ENCODE results near the gene LRIG2. TPM values are rescaled to one million over a fixed set of nuclear protein-coding genes. Genes with fewer than 3 reads are reported as not detected.

The LRIG2 gene
- total and polyA plus RNA-seq, 2 of the 4 experiments (the other 2 are of a cell fraction) = 4.3 to 9.0 TPM

DNA sequence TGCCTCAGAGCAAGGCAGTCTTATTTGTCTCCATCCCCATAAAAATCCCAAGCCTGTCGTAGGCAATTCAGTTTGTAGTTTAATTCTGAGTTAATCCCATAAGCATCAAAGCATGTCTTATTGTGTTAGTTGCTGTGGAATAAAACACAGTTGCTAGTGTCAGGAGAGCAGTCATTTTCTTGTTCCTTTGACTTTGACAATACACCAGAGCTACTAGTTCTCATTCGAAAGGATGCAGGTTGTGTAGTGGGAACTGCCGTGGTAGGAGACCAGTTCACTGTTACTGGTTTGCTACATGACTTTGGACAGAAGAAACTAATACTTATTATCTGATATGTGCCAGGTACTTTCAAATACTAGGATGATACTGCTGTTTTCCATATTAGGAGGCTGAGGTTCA is 23.5 kb downstream of the LRIG2 start:
- Histone ChIP-seq H3K4me3 (ENCODE audit: insufficient read depth, low read depth, low read length) (no peak overlapping the region), H3K79me1 (ENCODE audit: low read depth in 1 of 2, low read length in 2 of 2) (peaks cover 5 to 18% of the 10 kb centered on the region in 2 experiments), H3K56ac (ENCODE audit: extremely low read depth, insufficient read depth, low read length) (no peak overlapping the region), H2BK5ac (ENCODE audit: low read depth, low read length, poor library complexity, severe bottlenecking) (no peak overlapping the region), H2BK20ac (ENCODE audit: low read depth, low read length) (no peak overlapping the region), H3K14ac (replicated peaks; ENCODE audit: low read depth, low read length) (no peak overlapping the region; the same call in 1 of the 2 replicates), H4K8ac (ENCODE audit: low read depth in 2 of 2, low read length in 2 of 2) (no peak overlapping the region), H3K9ac (ENCODE audit: low read depth, low read length) (no peak overlapping the region), H3K4ac (ENCODE audit: low read depth, low read length) (no peak overlapping the region), H3K18ac (ENCODE audit: low read depth, low read length) (no peak overlapping the region), H3K9me1 (ENCODE audit: insufficient read depth, low read length) (no peaks in the 10 kb centered on the region), H3K27ac (ENCODE audit: insufficient read depth, low read length) (no peak overlapping the region), H4K5ac (ENCODE audit: low read depth, low read length) (no peak overlapping the region), H2BK120ac (ENCODE audit: low read depth, low read length) (no peak overlapping the region), H4K20me1 (ENCODE audit: insufficient read depth, low read length) (peaks cover 5% of the 10 kb centered on the region; the same call in 1 of the 2 replicates), H2AK9ac (replicated peaks; ENCODE audit: low read depth, low read length, poor library complexity) (no peak overlapping the region), H3K23ac (ENCODE audit: low read depth, low read length) (no peak overlapping the region), H4K91ac (ENCODE audit: insufficient read depth, low read depth, low read length) (no peak overlapping the region), H2BK15ac (ENCODE audit: low read depth, low read length) (no peak overlapping the region), H3K9me3 (ENCODE audit: control insufficient read depth, insufficient read depth, low read length) (no peaks in the 10 kb centered on the region), H3K4me1 (ENCODE audit: control insufficient read depth, insufficient read depth, low read length) (peaks cover 3% of the 10 kb centered on the region), H2AFZ (replicated peaks; ENCODE audit: low read length, poor library complexity) (no peak overlapping the region), H3K4me2 (ENCODE audit: low read depth, low read length) (no peak overlapping the region), H2AK5ac (ENCODE audit: low read depth, low read length) (no peak overlapping the region), H3K36me3 (ENCODE audit: control insufficient read depth, insufficient read depth, low read length) (peaks cover 31% of the 10 kb centered on the region), H3K27me3 (ENCODE audit: control insufficient read depth, insufficient read depth, low read length) (no peaks in the 10 kb centered on the region)
- dilution Hi-C loops (cut with HindIII; ENCODE audit: low sequenced_read_pairs, unreplicated experiment) (no loop called here), intact Hi-C loops (cut with micrococcal nuclease) (no loop called here), in situ Hi-C loops (cut with MboI; ENCODE audit: low sequenced_read_pairs) (no loop called here)
- no CpG with 5 or more reads among the region's 3 CpGs for WGBS, 2 experiments (ENCODE audit: extremely low coverage in 2 of 2, insufficient read length in 1 of 2)
- CTCF ChIA-PET = interaction anchor here (1.3 to 2.3 kb wide), 2 partner anchors 24 to 582 kb away, joined by 3 to 9 read pairs; partner anchors contain the start of gene LRIG2
- DNase-seq (no peak), ATAC-seq (ENCODE audit: low read depth) (no peak)
- TF ChIP-seq FOS (IDR thresholded peaks at IDR 0.05; ENCODE audit: low read depth, low read length) (no peak), RFX5 (IDR thresholded peaks at IDR 0.05; ENCODE audit: low read depth, low read length) (no peak), MAZ (IDR thresholded peaks at IDR 0.05; ENCODE audit: borderline replicate concordance, low read depth, low read length) (no peak), NFE2L2 (IDR thresholded peaks at IDR 0.05; ENCODE audit: low read depth, low read length) (no peak), RCOR1 (IDR thresholded peaks at IDR 0.05; ENCODE audit: insufficient replicate concordance, low read length) (no peak), MAFK (IDR thresholded peaks at IDR 0.05; ENCODE audit: low read depth, low read length) (no peak), SMC3 (IDR thresholded peaks at IDR 0.05; ENCODE audit: low read depth, low read length) (no peak), CHD1 (IDR thresholded peaks at IDR 0.05; ENCODE audit: low read depth, low read length) (no peak), MXI1 (IDR thresholded peaks at IDR 0.05; ENCODE audit: borderline replicate concordance, low read depth, low read length) (no peak), CEBPB (IDR thresholded peaks at IDR 0.05; ENCODE audit: low read depth, low read length) (no peak), RAD21 (IDR thresholded peaks at IDR 0.05; ENCODE audit: low read length) (no peak)
- TF ChIP-seq, protein P1, sequence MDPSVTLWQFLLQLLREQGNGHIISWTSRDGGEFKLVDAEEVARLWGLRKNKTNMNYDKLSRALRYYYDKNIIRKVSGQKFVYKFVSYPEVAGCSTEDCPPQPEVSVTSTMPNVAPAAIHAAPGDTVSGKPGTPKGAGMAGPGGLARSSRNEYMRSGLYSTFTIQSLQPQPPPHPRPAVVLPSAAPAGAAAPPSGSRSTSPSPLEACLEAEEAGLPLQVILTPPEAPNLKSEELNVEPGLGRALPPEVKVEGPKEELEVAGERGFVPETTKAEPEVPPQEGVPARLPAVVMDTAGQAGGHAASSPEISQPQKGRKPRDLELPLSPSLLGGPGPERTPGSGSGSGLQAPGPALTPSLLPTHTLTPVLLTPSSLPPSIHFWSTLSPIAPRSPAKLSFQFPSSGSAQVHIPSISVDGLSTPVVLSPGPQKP (IDR thresholded peaks at IDR 0.05; ENCODE audit: borderline replicate concordance, low read depth, low read length) = no peak
- TF ChIP-seq, protein P2, sequence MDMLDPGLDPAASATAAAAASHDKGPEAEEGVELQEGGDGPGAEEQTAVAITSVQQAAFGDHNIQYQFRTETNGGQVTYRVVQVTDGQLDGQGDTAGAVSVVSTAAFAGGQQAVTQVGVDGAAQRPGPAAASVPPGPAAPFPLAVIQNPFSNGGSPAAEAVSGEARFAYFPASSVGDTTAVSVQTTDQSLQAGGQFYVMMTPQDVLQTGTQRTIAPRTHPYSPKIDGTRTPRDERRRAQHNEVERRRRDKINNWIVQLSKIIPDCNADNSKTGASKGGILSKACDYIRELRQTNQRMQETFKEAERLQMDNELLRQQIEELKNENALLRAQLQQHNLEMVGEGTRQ (IDR thresholded peaks at IDR 0.05; ENCODE audit: low read depth, low read length) = no peak
- TF ChIP-seq, protein P3, sequence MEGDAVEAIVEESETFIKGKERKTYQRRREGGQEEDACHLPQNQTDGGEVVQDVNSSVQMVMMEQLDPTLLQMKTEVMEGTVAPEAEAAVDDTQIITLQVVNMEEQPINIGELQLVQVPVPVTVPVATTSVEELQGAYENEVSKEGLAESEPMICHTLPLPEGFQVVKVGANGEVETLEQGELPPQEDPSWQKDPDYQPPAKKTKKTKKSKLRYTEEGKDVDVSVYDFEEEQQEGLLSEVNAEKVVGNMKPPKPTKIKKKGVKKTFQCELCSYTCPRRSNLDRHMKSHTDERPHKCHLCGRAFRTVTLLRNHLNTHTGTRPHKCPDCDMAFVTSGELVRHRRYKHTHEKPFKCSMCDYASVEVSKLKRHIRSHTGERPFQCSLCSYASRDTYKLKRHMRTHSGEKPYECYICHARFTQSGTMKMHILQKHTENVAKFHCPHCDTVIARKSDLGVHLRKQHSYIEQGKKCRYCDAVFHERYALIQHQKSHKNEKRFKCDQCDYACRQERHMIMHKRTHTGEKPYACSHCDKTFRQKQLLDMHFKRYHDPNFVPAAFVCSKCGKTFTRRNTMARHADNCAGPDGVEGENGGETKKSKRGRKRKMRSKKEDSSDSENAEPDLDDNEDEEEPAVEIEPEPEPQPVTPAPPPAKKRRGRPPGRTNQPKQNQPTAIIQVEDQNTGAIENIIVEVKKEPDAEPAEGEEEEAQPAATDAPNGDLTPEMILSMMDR (conservative IDR thresholded peaks at IDR 0.05; ENCODE audit: low read depth, low read length) = no peak
- BruUV-seq (replicated peaks) = no TSS peak
- POLR2A ChIA-PET (ENCODE audit: unreplicated experiment) = no interaction called here

All from IMR-90 (cell line).